ENCODE results near the gene C19orf33. TPM values are rescaled to one million over a fixed set of nuclear protein-coding genes. Genes with fewer than 3 reads are reported as not detected.

The C19orf33 gene
- total RNA-seq, 2 donors from 2014 or later: 6.7 TPM; not detected in 1

GRCh38 chr19:38288123-38288855 lies 15.8 kb upstream of the C19orf33 start:
- Histone ChIP-seq H3K4me1 (ENCODE audit: control insufficient read depth in 1 of 2, low read depth in 2 of 2) (peaks cover 0 to 3% of the 10 kb centered on the region in 2 donors), H3K27me3 (replicated peaks; ENCODE audit: insufficient read depth) (no peaks in the 10 kb centered on the region), H3K4me3 (no peak overlapping the region), H3K27ac (no peak overlapping the region), H3K9me3 (no peaks in the 10 kb centered on the region), H3K36me3 (peaks cover 65% of the 10 kb centered on the region)
- no peak for ATAC-seq (ENCODE audit: insufficient number of reproducible peaks, low FRiP score, low read depth)
- no peak for TF ChIP-seq CTCF (IDR thresholded peaks at IDR 0.05)
- DNase-seq (ENCODE audit: low spot score): no peak

- TF ChIP-seq CTCF (IDR thresholded peaks at IDR 0.05): no peak
These were observed 14.1 kb upstream of the C19orf33 start for GRCh38 chr19:38289955-38290354.

GRCh38 chr19:38290631-38291147 lies 13.4 kb upstream of the C19orf33 start:
- no peaks in the 10 kb centered on the region for H3K9me3 ChIP-seq
- ATAC-seq (ENCODE audit: insufficient number of reproducible peaks, low FRiP score, low read depth): no peak

More at GRCh38 chr19:38289955-38290354, 14.1 kb upstream of the C19orf33 start:
- DNase-seq (ENCODE audit: low spot score): no peak
- H3K27ac ChIP-seq: no peak overlapping the region
- no peaks in the 10 kb centered on the region for H3K4me1 ChIP-seq (ENCODE audit: control insufficient read depth in 1 of 2, low read depth in 2 of 2)
- H3K36me3 ChIP-seq: peaks cover 63% of the 10 kb centered on the region
- no peak overlapping the region for H3K4me3 ChIP-seq
- no peak for ATAC-seq (ENCODE audit: insufficient number of reproducible peaks, low FRiP score, low read depth)
- H3K27me3 ChIP-seq (replicated peaks; ENCODE audit: insufficient read depth): no peaks in the 10 kb centered on the region
- H3K9me3 ChIP-seq: no peaks in the 10 kb centered on the region

GRCh38 chr19:38291855-38292254 lies 12.2 kb upstream of the C19orf33 start:
- H3K27me3 ChIP-seq (replicated peaks; ENCODE audit: insufficient read depth): no peaks in the 10 kb centered on the region
- H3K4me1 ChIP-seq (ENCODE audit: control insufficient read depth in 1 of 2, low read depth in 2 of 2): no peaks in the 10 kb centered on the region
- H3K4me3 ChIP-seq: no peak overlapping the region
- ATAC-seq (ENCODE audit: insufficient number of reproducible peaks, low FRiP score, low read depth): no peak
- no peak overlapping the region for H3K27ac ChIP-seq
- H3K9me3 ChIP-seq: no peaks in the 10 kb centered on the region
- TF ChIP-seq CTCF (IDR thresholded peaks at IDR 0.05): no peak
- DNase-seq (ENCODE audit: low spot score): no peak
- H3K36me3 ChIP-seq: peaks cover 59% of the 10 kb centered on the region

More at GRCh38 chr19:38290631-38291147, 13.4 kb upstream of the C19orf33 start:
- no peaks in the 10 kb centered on the region for H3K27me3 ChIP-seq (replicated peaks; ENCODE audit: insufficient read depth)
- no peak overlapping the region for H3K27ac ChIP-seq
- TF ChIP-seq CTCF (IDR thresholded peaks at IDR 0.05): no peak
- H3K36me3 ChIP-seq: peaks cover 59% of the 10 kb centered on the region
- no peak for DNase-seq (ENCODE audit: low spot score)
- H3K4me3 ChIP-seq: no peak overlapping the region
- H3K4me1 ChIP-seq (ENCODE audit: control insufficient read depth in 1 of 2, low read depth in 2 of 2): no peaks in the 10 kb centered on the region

GRCh38 chr19:38293281-38293680 lies 10.8 kb upstream of the C19orf33 start:
- H3K27ac ChIP-seq: no peak overlapping the region
- no peak for DNase-seq (ENCODE audit: low spot score)
- no peak for ATAC-seq (ENCODE audit: insufficient number of reproducible peaks, low FRiP score, low read depth)

More at GRCh38 chr19:38293281-38293680, 10.8 kb upstream of the C19orf33 start:
- H3K4me1 ChIP-seq (ENCODE audit: control insufficient read depth in 1 of 2, low read depth in 2 of 2): peaks cover 0 to 2% of the 10 kb centered on the region in 2 donors
- no peaks in the 10 kb centered on the region for H3K27me3 ChIP-seq (replicated peaks; ENCODE audit: insufficient read depth)
- no peak for TF ChIP-seq CTCF (IDR thresholded peaks at IDR 0.05)
- H3K4me3 ChIP-seq: no peak overlapping the region
- peaks cover 52% of the 10 kb centered on the region for H3K36me3 ChIP-seq
- no peaks in the 10 kb centered on the region for H3K9me3 ChIP-seq
